NCI-H128 (cell line): ENCODE data around the gene HOATZ.

Experiments used
- DNase-seq: peaks from one replicate; lab custom pipeline; 2025; ENCODE audit not compliant: unreplicated experiment; lab: John Stamatoyannopoulos, UW

The HOATZ gene

GRCh38 chr11:111575740-111576139 is 61.2 kb downstream of the HOATZ start:
- DNase-seq = no peak

GRCh38 chr11:111577821-111578220 is 63.2 kb downstream of the HOATZ start:
- no peak for DNase-seq

- no peak for DNase-seq
Observed at GRCh38 chr11:111581341-111581740, 66.8 kb downstream of the HOATZ start.

GRCh38 chr11:111582163-111582562 is 67.6 kb downstream of the HOATZ start:
- no peak for DNase-seq

- no peak for DNase-seq
Observed at GRCh38 chr11:111582881-111583280, 68.3 kb downstream of the HOATZ start.

GRCh38 chr11:111585371-111585770 is 70.8 kb downstream of the HOATZ start:
- DNase-seq = no peak

- no peak for DNase-seq
Observed at GRCh38 chr11:111586388-111586831, 71.8 kb downstream of the HOATZ start.
